ENCODE results near the gene SCML1. TPM values are rescaled to one million over a fixed set of nuclear protein-coding genes. Genes with fewer than 3 reads are reported as not detected.

The SCML1 gene
- total RNA-seq, 1 donor from 2014 or later = 5.1 TPM

GRCh38 chrX:17748684-17749083 lies 11.4 kb downstream of the SCML1 start:
- Histone ChIP-seq H2AFZ (ENCODE audit: low read depth, low read length) (no peak overlapping the region), H3K4me3 (ENCODE audit: insufficient read depth, low read depth, low read length) (no peak overlapping the region), H3K79me2 (ENCODE audit: insufficient read depth, low read length) (no peaks in the 10 kb centered on the region), H3K4me2 (ENCODE audit: low read length) (no peak overlapping the region), H3K36me3 (ENCODE audit: insufficient read depth, low read length) (peaks cover 3% of the 10 kb centered on the region), H3K27me3 (ENCODE audit: insufficient read depth, low read length) (no peaks in the 10 kb centered on the region), H3K9ac (ENCODE audit: low read length) (no peak overlapping the region), H3K4me1 (ENCODE audit: insufficient read depth, low read length) (no peaks in the 10 kb centered on the region), H3K27ac (ENCODE audit: low read depth, low read length) (no peak overlapping the region), H3K9me3 (ENCODE audit: insufficient read depth, low read depth, low read length) (no peaks in the 10 kb centered on the region), H4K20me1 (ENCODE audit: insufficient read depth, low read length) (peaks cover 2% of the 10 kb centered on the region)
- H3K4me3 Mint-ChIP-seq (ENCODE audit: unreplicated experiment) = no peak overlapping the region
- H3K9me3 Mint-ChIP-seq (ENCODE audit: unreplicated experiment) = no peaks in the 10 kb centered on the region
- TF ChIP-seq CTCF (IDR thresholded peaks at IDR 0.05; ENCODE audit: insufficient read depth, low read depth, low read length) = no peak
- no peak for TF ChIP-seq EZH2 (IDR thresholded peaks at IDR 0.05; ENCODE audit: insufficient read depth, low read length)
- peaks cover 3% of the 10 kb centered on the region for H3K27me3 Mint-ChIP-seq (ENCODE audit: low read depth, unreplicated experiment)
- FAIRE-seq (peak; percentile 82), DNase-seq (ENCODE audit: low read depth) (no peak)
- H3K27ac Mint-ChIP-seq (ENCODE audit: unreplicated experiment) = no peak overlapping the region
- no peaks in the 10 kb centered on the region for H3K4me1 Mint-ChIP-seq (ENCODE audit: low read depth, unreplicated experiment)
- no peaks in the 10 kb centered on the region for H3K36me3 Mint-ChIP-seq (ENCODE audit: low read depth, unreplicated experiment)

GRCh38 chrX:17750436-17750835 lies 13.1 kb downstream of the SCML1 start:
- no peak overlapping the region for H3K27ac Mint-ChIP-seq (ENCODE audit: unreplicated experiment)
- Histone ChIP-seq H3K9me3 (ENCODE audit: insufficient read depth, low read depth, low read length) (no peaks in the 10 kb centered on the region), H2AFZ (ENCODE audit: low read depth, low read length) (no peak overlapping the region), H3K27me3 (ENCODE audit: insufficient read depth, low read length) (no peaks in the 10 kb centered on the region), H3K79me2 (ENCODE audit: insufficient read depth, low read length) (no peaks in the 10 kb centered on the region), H3K4me1 (ENCODE audit: insufficient read depth, low read length) (no peaks in the 10 kb centered on the region), H3K27ac (ENCODE audit: low read depth, low read length) (no peak overlapping the region), H3K4me2 (ENCODE audit: low read length) (no peak overlapping the region), H4K20me1 (ENCODE audit: insufficient read depth, low read length) (no peaks in the 10 kb centered on the region), H3K4me3 (ENCODE audit: insufficient read depth, low read depth, low read length) (no peak overlapping the region), H3K36me3 (ENCODE audit: insufficient read depth, low read length) (peaks cover 3% of the 10 kb centered on the region), H3K9ac (ENCODE audit: low read length) (no peak overlapping the region)
- DNase-seq (ENCODE audit: low read depth) = no peak
- no peaks in the 10 kb centered on the region for H3K9me3 Mint-ChIP-seq (ENCODE audit: unreplicated experiment)
- peak; percentile 32 for FAIRE-seq
- no peaks in the 10 kb centered on the region for H3K36me3 Mint-ChIP-seq (ENCODE audit: low read depth, unreplicated experiment)
- H3K4me1 Mint-ChIP-seq (ENCODE audit: low read depth, unreplicated experiment) = no peaks in the 10 kb centered on the region
- H3K27me3 Mint-ChIP-seq (ENCODE audit: low read depth, unreplicated experiment) = peaks cover 3% of the 10 kb centered on the region
- H3K4me3 Mint-ChIP-seq (ENCODE audit: unreplicated experiment) = no peak overlapping the region
- TF ChIP-seq CTCF (IDR thresholded peaks at IDR 0.05; ENCODE audit: insufficient read depth, low read depth, low read length) (no peak), EZH2 (IDR thresholded peaks at IDR 0.05; ENCODE audit: insufficient read depth, low read length) (no peak)

GRCh38 chrX:17758382-17758781 lies 21.1 kb downstream of the SCML1 start:
- Histone ChIP-seq H3K79me2 (ENCODE audit: insufficient read depth, low read length) (no peaks in the 10 kb centered on the region), H2AFZ (ENCODE audit: low read depth, low read length) (no peak overlapping the region), H3K9me3 (ENCODE audit: insufficient read depth, low read depth, low read length) (no peaks in the 10 kb centered on the region), H3K4me3 (ENCODE audit: insufficient read depth, low read depth, low read length) (no peak overlapping the region), H3K9ac (ENCODE audit: low read length) (no peak overlapping the region), H3K4me2 (ENCODE audit: low read length) (no peak overlapping the region), H3K27ac (ENCODE audit: low read depth, low read length) (no peak overlapping the region), H3K4me1 (ENCODE audit: insufficient read depth, low read length) (no peaks in the 10 kb centered on the region), H4K20me1 (ENCODE audit: insufficient read depth, low read length) (no peaks in the 10 kb centered on the region), H3K36me3 (ENCODE audit: insufficient read depth, low read length) (no peaks in the 10 kb centered on the region), H3K27me3 (ENCODE audit: insufficient read depth, low read length) (no peaks in the 10 kb centered on the region)
- Mint-ChIP-seq H3K36me3 (ENCODE audit: low read depth, unreplicated experiment) (no peaks in the 10 kb centered on the region), H3K9me3 (ENCODE audit: unreplicated experiment) (no peaks in the 10 kb centered on the region), H3K4me1 (ENCODE audit: low read depth, unreplicated experiment) (no peaks in the 10 kb centered on the region), H3K27ac (ENCODE audit: unreplicated experiment) (no peak overlapping the region), H3K4me3 (ENCODE audit: unreplicated experiment) (no peak overlapping the region), H3K27me3 (ENCODE audit: low read depth, unreplicated experiment) (peaks cover 6% of the 10 kb centered on the region)
- DNase-seq (ENCODE audit: low read depth) (no peak), FAIRE-seq (peak; percentile 49)
- TF ChIP-seq EZH2 (IDR thresholded peaks at IDR 0.05; ENCODE audit: insufficient read depth, low read length) = no peak
- no peak for TF ChIP-seq CTCF (IDR thresholded peaks at IDR 0.05; ENCODE audit: insufficient read depth, low read depth, low read length)

Data from astrocyte (in vitro differentiated cells and primary cell).